Body of pancreas (tissue), 4 donors: ENCODE data around the gene FBXL15. TPM values are rescaled to one million over a fixed set of nuclear protein-coding genes. Genes with fewer than 3 reads are reported as not detected.

ENCODE experiments used
- ATAC-seq: fragments of 150-250 bp; one replicate; pipeline ENCODE4 v1.9.1; 2016
- DNase-seq, 4 donors: peaks; one replicate each; pipeline ENCODE4 v3.0.0-alpha.2; 2019
- H3K27ac ChIP-seq, 4 donors: fragments of 200-600 bp; sonication (generic); 1 replicate in 3 of 4; 2 replicates in 1 of 4; pipeline versions ENCODE4 v1.5.1 to v1.6.1; 2016 to 2019; ENCODE audit warnings: mild to moderate bottlenecking in 1 of 4, mixed read lengths in 1 of 4, moderate library complexity in 1 of 4
- H3K27me3 ChIP-seq, 2 donors: fragments of 200-600 bp; sonication (generic); one replicate each; pipeline ENCODE4 v1.6.0; 2016; ENCODE audit warnings: mild to moderate bottlenecking in 1 of 2
- H3K36me3 ChIP-seq, 2 donors: fragments of 200-600 bp; sonication (generic); replicated peaks in 1 of 2; 2 replicates each; pipeline ENCODE4 v1.5.1; 2016; ENCODE audit warnings: low read depth in 2 of 2; ENCODE audit not compliant: insufficient read depth in 1 of 2
- H3K4me1 ChIP-seq: fragments of 200-600 bp; sonication (generic); one replicate; pipeline ENCODE4 v1.6.0; 2016
- H3K4me3 ChIP-seq, 2 donors: fragments of 200-600 bp; sonication (generic); 1 replicate in 1 of 2; 2 replicates in 1 of 2; pipeline ENCODE4 v1.5.1; 2016 to 2019
- H3K9me3 ChIP-seq, 3 donors: fragments of 200-600 bp; sonication (generic); 1 replicate in 2 of 3; 2 replicates in 1 of 3; pipeline ENCODE4 v1.5.1; 2016
- POLR2A ChIP-seq, 3 donors: fragments of 450-650 bp; IDR thresholded peaks; one replicate each; pipeline ENCODE4 v1.6.1; 2016; ENCODE audit warnings: antibody characterized with exemption in 3 of 3, mild to moderate bottlenecking in 2 of 3
- WGBS, 2 donors: methylation state at CpG; one replicate each; pipeline ENCODE4 v1.1.5; 2017; 5-methylcytosine and 5-hydroxymethylcytosine counted together
- intact Hi-C: fragments of 100-400 bp; cut with DNase I; formaldehyde crosslinking; loops from one replicate; pipeline ENCODE4 v1.15.1; 2023
- total RNA-seq, 2 donors: library from RNA; depleted of rRNA; stranded (reverse); fragments of >200 nt; gene quantifications; one replicate each; pipeline ENCODE4 v1.1.0, GENCODE V29; 2016
- TF ChIP-seq, protein P1 (sequence below), 7 experiments: fragments of 450-650 bp in 4 of 7; fragments of 200-600 bp in 3 of 7; sonication (generic) in 3 of 7; IDR thresholded peaks; one replicate each; pipeline ENCODE4 v1.5.1; 2016 to 2019; ENCODE audit warnings: antibody characterized with exemption in 7 of 7

FBXL15 gene
- total RNA-seq, 2 donors from 2014 or later = 12.7 to 38.6 TPM

DNA sequence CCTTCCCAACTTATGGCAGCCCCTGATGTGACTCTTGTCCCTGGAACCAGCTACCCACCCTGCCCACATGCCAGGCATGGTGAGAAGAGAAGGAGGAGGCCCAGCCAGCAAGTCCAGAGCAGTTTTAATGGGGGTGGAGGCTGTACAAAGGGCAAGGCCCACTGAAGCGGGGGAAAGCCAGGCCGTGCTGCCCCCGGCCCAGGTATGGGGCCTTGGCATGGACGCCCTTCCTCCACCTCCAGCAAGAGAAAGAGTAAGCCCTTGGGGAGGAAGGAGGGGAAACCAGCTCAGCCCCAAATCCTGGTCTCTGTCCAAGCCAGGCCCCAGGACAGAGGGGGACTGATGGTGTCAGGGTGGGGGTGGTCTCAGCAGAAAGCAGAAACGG, 18.1 kb upstream of the FBXL15 start:
- H3K4me3 ChIP-seq = no peak overlapping the region
- TF ChIP-seq POLR2A (IDR thresholded peaks at IDR 0.05) = no peak
- TF ChIP-seq, protein P1, sequence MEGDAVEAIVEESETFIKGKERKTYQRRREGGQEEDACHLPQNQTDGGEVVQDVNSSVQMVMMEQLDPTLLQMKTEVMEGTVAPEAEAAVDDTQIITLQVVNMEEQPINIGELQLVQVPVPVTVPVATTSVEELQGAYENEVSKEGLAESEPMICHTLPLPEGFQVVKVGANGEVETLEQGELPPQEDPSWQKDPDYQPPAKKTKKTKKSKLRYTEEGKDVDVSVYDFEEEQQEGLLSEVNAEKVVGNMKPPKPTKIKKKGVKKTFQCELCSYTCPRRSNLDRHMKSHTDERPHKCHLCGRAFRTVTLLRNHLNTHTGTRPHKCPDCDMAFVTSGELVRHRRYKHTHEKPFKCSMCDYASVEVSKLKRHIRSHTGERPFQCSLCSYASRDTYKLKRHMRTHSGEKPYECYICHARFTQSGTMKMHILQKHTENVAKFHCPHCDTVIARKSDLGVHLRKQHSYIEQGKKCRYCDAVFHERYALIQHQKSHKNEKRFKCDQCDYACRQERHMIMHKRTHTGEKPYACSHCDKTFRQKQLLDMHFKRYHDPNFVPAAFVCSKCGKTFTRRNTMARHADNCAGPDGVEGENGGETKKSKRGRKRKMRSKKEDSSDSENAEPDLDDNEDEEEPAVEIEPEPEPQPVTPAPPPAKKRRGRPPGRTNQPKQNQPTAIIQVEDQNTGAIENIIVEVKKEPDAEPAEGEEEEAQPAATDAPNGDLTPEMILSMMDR (IDR thresholded peaks at IDR 0.05) = no peak
- ATAC-seq (no peak), DNase-seq (no peak)
- no peaks in the 10 kb centered on the region for H3K27me3 ChIP-seq
- WGBS, 2 donors = 85 to 90% methylated on average over 4 to 5 of the region's 5 CpGs
- peaks cover 25% of the 10 kb centered on the region for H3K4me1 ChIP-seq
- intact Hi-C loops = no loop called here
- no peaks in the 10 kb centered on the region for H3K9me3 ChIP-seq
- H3K36me3 ChIP-seq = peaks cover 0 to 7% of the 10 kb centered on the region in 2 donors
- no peak overlapping the region for H3K27ac ChIP-seq

DNA sequence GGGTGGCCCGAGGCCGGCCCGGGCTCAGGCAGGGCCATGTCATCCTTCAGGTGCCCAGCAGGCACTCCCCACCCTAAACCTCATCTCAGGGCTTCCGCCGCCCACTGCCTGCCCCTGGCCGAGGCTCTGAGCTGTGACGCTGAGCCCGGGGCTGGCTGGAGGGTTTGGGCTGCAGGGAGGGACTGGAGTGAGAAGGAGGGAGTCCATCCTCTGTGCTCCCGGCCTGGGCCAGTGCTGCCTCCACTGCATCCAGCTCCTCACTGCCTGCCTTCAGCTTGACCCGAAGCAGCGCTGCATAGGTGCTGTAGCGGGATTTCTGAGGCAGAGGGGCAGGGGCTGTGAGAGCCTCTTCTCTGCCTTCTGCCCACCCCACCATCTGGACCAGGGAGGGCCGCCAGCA, 17.5 kb upstream of the FBXL15 start:
- DNase-seq (no peak), ATAC-seq (no peak)
- Histone ChIP-seq H3K4me3 (no peak overlapping the region), H3K9me3 (no peaks in the 10 kb centered on the region), H3K4me1 (peaks cover 21% of the 10 kb centered on the region), H3K27me3 (no peaks in the 10 kb centered on the region), H3K36me3 (peaks cover 0 to 7% of the 10 kb centered on the region in 2 donors), H3K27ac (no peak overlapping the region)
- intact Hi-C loops = no loop called here
- WGBS, 2 donors = 80 to 87% methylated on average over 1 to 12 of the region's 13 CpGs
- no peak for TF ChIP-seq POLR2A (IDR thresholded peaks at IDR 0.05)
- TF ChIP-seq, protein P1 (IDR thresholded peaks at IDR 0.05) = no peak

DNA sequence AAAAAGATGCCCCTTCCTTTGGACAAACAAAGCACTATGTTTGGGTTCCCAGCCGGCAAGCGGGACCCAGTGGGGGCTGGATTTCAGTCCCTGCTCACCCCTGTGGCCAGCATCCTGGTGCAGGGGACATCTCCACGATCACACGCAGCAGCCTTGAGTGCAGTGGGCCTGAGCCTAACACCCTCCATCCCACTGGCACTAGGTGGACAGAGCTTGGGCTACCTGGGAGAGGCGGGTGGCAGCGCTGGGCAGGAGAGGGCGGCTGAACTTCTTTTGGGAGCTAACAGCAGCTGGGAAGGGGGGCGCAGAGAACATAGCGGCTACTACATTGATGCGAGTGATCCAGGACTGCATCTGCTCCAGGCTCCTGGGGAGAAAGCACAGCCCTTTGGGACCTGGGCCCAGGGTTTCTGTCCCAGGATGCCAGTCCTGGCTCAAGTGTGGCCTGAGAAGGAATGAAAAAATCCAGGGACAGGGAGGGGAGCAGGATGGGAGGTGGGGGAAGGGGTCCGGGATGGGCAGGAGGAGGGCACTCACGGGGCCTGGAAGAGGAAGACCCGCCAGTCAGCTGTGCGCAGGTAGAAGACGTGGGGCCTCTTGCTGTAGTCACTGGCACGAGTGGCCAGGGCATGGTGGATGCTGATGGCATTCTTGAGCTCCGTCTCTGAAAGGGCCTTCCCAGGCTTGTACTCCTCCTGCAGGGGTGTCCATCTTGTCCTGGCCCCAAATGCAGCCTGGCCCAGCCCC, 16.1 kb upstream of the FBXL15 start:
- H3K9me3 ChIP-seq = no peaks in the 10 kb centered on the region
- WGBS, 2 donors = 73 to 83% methylated on average over 11 to 17 of the region's 17 CpGs
- ATAC-seq (no peak), DNase-seq (no peak)
- intact Hi-C loops = no loop called here
- peaks cover 0 to 4% of the 10 kb centered on the region in 2 donors for H3K27me3 ChIP-seq
- H3K36me3 ChIP-seq = peaks cover 0 to 7% of the 10 kb centered on the region in 2 donors
- H3K4me3 ChIP-seq = no peak overlapping the region
- peaks cover 19% of the 10 kb centered on the region for H3K4me1 ChIP-seq
- no peak overlapping the region for H3K27ac ChIP-seq
- TF ChIP-seq, protein P1 (IDR thresholded peaks at IDR 0.05) = no peak
- no peak for TF ChIP-seq POLR2A (IDR thresholded peaks at IDR 0.05)

DNA sequence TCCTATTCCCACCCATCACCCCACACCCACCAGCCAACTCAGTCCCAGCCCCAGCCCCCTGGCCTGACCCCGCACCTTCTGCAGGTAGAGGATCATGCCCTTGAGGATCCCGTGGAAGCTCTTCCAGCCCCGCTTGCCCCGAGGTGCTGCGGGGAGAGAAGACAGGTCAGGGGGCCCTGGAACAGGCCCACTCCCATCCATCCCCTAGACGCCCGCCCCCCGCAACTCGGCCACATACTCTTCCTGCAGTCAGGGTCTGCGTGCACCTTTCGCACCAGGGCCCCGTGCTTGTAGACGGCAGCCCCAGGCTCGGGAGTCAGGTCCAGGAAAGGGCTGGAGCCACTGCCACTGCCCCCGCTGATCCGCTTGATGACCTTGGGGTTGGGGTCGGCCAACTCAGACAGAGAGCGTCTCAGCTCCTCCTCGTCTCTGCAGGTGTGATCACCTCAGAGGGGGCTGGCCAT, 15.5 kb upstream of the FBXL15 start:
- Histone ChIP-seq H3K9me3 (no peaks in the 10 kb centered on the region), H3K27ac (no peak overlapping the region), H3K4me1 (peaks cover 16% of the 10 kb centered on the region), H3K36me3 (peaks cover 0 to 7% of the 10 kb centered on the region in 2 donors), H3K27me3 (peaks cover 0 to 8% of the 10 kb centered on the region in 2 donors), H3K4me3 (no peak overlapping the region)
- DNase-seq = no peak
- no peak for ATAC-seq
- intact Hi-C loops = no loop called here
- WGBS, 2 donors = 68 to 83% methylated on average over 8 to 19 of the region's 19 CpGs
- TF ChIP-seq, protein P1 (IDR thresholded peaks at IDR 0.05) = no peak
- no peak for TF ChIP-seq POLR2A (IDR thresholded peaks at IDR 0.05)

DNA sequence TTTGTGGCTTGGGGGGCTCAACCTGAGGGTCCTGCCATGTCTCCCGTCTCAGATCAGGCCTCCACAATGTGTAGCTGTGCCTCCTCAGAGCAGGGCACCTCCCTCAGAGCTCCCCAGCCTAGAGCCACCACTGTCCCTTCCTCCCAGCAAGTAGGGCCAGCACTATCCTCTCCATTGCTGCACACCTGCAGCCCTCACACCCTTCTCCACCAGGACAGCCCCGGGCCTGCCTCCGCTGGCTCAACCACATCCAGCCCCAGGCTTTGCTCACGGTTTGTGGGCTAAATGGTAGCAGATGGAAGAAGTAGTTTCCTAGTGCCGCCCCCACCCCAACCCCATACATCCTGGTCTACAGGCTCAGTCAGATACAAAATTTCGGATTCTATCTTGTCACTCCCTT, 15.0 kb upstream of the FBXL15 start:
- Histone ChIP-seq H3K4me3 (no peak overlapping the region), H3K27ac (no peak overlapping the region), H3K4me1 (peaks cover 21% of the 10 kb centered on the region), H3K36me3 (peaks cover 0 to 7% of the 10 kb centered on the region in 2 donors), H3K9me3 (no peaks in the 10 kb centered on the region), H3K27me3 (peaks cover 0 to 13% of the 10 kb centered on the region in 2 donors)
- intact Hi-C loops = no loop called here
- WGBS, 2 donors = 69 to 71% methylated on average over 5 to 6 of the region's 6 CpGs
- ATAC-seq = no peak
- no peak for TF ChIP-seq POLR2A (IDR thresholded peaks at IDR 0.05)
- TF ChIP-seq, protein P1 (IDR thresholded peaks at IDR 0.05) = no peak
- DNase-seq = no peak
